ENCODE results near the gene LIMCH1. TPM values are rescaled to one million over a fixed set of nuclear protein-coding genes. Genes with fewer than 3 reads are reported as not detected.
A peak's percentile ranks its signal among the peaks of the same experiment; 100 is the strongest.

The LIMCH1 gene
- total RNA-seq, 8 experiments from 2014 or later = 42.1 to 385 (median 64.6) TPM

DNA sequence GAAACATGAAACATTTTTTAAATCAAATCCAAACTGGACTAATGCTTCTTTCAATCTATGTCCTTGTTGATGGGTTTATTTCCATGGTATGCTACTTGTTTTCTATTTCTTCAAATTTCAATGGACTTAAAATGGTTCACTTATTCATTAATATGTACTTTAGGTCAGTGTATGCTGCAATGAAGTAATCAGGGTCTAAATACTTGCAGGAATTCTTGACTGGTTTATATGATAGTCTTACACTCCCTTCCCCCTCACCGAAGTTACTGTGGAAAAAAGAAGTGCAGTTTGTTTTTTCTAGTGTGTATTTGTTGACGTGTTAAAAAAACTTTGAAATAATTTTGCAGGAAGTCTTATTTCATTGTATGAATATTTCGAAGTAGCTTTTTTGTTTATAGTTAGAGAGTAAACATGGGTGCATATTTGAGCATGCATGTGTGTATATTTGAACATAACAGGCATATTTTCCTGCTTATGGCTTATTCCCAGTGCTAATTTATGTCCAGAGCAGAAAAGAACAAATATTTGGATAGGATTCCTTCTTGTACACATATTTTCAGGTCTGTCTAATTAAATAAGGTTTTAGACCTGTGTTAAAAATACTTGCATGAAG is 65.0 kb downstream of the LIMCH1 start:
- peak in 1 of 8 experiments; percentile 18 for ATAC-seq (replicated peaks in 6 of 8)
- Histone ChIP-seq H3K4me3 (no peak overlapping the region), H3K27ac (no peak overlapping the region), H3K4me1 (replicated peaks in 1 of 2) (peaks cover 15 to 24% of the 10 kb centered on the region in 2 donors)
- WGBS, 10 experiments = 42 to 100% (median 67%) methylated on average over 1 to 3 of the region's 3 CpGs
- in situ Hi-C loops (cut with MboI; ENCODE audit: low pct_unique_long_range_greater_than_20kb in 2 of 9, low sequenced_read_pairs in 9 of 9, unreplicated experiment in 9 of 9) = no loop called here

DNA sequence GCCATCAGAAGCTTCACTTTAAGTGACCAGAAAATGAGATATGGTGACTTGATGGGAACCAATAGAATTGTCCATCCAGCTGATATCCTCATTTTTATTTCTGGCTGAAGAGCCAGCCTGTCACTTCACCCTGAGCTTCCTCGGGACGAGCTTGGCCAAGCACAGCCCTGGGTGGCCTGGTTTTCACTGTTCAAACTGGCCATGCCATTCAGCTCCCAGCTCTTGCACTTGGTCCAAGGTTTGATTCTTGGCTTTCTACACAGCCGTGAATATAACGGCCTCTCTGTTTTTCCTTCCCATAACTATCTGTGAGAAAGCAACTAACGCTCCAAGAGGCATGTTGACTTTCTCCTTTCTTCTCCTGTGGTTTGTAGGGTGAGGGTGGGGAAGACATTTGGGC is 71.9 kb downstream of the LIMCH1 start:
- 63 to 100% (median 97%) methylated on average over 2 to 5 of the region's 5 CpGs; no CpG with 5 or more reads in 3 of the 10 experiments for WGBS, 10 experiments

DNA sequence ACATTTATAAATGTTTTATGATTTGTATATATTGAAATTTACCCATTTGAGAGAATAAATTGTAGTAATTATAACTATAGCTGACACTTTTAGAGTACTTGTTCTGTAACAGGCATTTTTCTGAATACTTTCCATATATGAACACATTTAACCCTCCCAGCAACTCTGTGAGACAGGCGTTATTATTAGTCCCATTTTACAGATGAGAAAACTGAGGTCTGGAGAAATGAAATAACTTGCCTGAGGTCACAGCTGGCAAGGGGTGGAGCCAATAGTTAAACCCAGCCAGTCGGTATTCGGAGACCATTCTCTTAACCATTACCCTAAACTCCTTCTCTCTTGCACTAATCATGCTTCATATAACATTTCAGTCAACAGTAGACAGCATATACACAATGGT is 72.5 kb downstream of the LIMCH1 start:
- WGBS, 10 experiments = 60 to 100% (median 100%) methylated on average over 1 to 3 of the region's 3 CpGs; no CpG with 5 or more reads in 1 of the 10 experiments
- no peak for ATAC-seq (replicated peaks in 6 of 8)
- in situ Hi-C loops (cut with MboI; ENCODE audit: low pct_unique_long_range_greater_than_20kb in 2 of 9, low sequenced_read_pairs in 9 of 9, unreplicated experiment in 9 of 9) = no loop called here

More for the DNA sequence above, 71.9 kb downstream of the LIMCH1 start:
- Histone ChIP-seq H3K4me1 (replicated peaks in 1 of 2) (peaks cover 0 to 22% of the 10 kb centered on the region in 2 donors), H3K4me3 (no peak overlapping the region), H3K27ac (no peak overlapping the region)
- ATAC-seq (replicated peaks in 6 of 8) = no peak
- in situ Hi-C loops (cut with MboI; ENCODE audit: low pct_unique_long_range_greater_than_20kb in 2 of 9, low sequenced_read_pairs in 9 of 9, unreplicated experiment in 9 of 9) = no loop called here

DNA sequence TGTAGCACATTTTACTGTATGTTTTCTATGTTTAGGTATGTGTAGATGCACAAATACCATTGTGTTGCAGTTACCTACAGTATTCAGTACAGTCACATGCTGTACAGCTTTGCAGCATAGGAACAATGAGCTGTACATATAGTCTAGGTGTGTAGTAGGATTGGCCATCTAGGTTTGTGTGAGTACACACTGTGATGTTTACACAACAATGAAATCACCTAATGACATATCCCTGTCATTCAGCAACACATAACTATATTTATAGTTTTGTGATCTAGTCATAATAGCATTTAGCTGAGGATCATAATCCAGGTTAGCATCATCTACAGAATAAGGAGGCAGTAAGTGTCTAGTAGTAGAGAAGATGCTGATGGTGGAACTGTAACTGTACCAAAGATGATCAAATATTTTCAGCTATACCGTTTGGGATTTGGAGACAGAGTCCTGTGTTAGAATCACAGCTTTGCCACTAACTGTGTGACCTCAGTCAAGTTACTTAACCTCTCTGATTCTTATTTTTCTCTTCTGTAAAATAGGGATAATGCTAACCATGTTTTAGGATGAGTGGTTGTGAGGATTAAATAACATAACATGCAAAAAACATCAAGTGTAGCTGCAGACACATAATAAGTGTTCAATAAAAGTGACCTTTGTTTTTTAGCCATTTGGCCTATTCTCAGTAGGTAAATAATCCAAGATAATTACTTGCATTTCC is 73.3 kb downstream of the LIMCH1 start:
- H3K4me1 ChIP-seq (replicated peaks in 1 of 2) = peaks cover 0 to 24% of the 10 kb centered on the region in 2 donors
- no peak for ATAC-seq (replicated peaks in 6 of 8)
- peak overlapping the region in 1 of 2 donors; percentile 53 for H3K27ac ChIP-seq
- 71 to 100% (median 80%) methylated on average over 1 of the region's 1 CpG; no CpG with 5 or more reads in 7 of the 10 experiments for WGBS, 10 experiments
- in situ Hi-C loops (cut with MboI; ENCODE audit: low pct_unique_long_range_greater_than_20kb in 2 of 9, low sequenced_read_pairs in 9 of 9, unreplicated experiment in 9 of 9) = no loop called here
- H3K4me3 ChIP-seq = no peak overlapping the region

More for the DNA sequence above, 72.5 kb downstream of the LIMCH1 start:
- H3K27ac ChIP-seq = no peak overlapping the region
- peaks cover 0 to 24% of the 10 kb centered on the region in 2 donors for H3K4me1 ChIP-seq (replicated peaks in 1 of 2)
- H3K4me3 ChIP-seq = no peak overlapping the region

DNA sequence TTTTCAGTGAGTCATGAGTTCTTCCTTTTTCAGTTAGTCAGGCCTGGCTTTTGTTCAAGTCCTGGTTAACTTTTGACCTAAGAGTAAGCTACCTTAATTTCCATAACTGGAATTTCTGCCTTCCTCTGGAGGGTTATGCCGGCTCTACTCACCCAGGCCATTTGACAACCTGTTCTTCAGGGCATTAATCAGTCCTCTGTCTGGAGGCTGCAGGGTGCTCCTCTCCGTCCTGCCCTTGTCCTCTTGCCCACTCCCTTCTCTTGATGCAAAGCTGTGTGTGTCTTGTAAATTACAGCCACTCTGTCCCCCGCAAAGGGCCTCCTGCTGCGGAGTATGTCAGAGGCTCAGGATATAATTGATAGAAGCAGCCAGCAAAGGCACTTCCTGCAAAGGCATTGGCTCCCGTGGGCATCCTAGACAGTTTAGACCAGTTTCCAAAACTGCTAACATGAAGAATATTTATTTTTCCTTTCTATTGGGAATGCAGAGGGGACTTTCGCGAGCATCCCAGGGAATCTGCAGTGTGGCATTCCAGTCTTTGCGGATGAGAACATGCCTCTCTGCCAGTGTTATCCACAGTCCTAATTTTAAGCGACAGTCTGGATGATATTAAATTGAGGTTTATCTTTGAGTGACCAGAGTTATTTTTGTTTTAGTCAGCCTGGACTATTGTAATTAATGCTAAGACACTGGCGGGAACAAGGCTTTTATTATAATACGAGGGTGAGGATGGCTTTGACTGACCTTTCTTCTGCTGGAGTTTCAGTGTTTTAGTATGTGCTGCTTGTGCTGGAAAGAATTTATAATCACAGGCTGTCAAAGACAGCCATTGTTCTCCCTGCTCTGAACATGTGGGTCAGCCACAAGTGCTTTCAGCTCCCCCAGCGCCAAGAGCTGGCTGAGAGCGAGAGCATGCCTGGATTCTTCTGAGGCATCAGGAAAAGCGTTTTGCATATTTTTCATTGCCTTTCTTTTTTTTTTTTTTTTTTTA is 74.2 kb downstream of the LIMCH1 start:
- WGBS, 10 experiments = 0 to 26% (median 5%) methylated on average over 2 to 14 of the region's 14 CpGs
- peak; percentile 70 to 91 (median 90) for ATAC-seq (replicated peaks in 6 of 8)
- Histone ChIP-seq H3K27ac (peak overlapping the region; percentile 53 to 81), H3K4me3 (peak overlapping the region; percentile 28 to 40 (median 38)), H3K4me1 (replicated peaks in 1 of 2) (peaks cover 0 to 24% of the 10 kb centered on the region in 2 donors)
- in situ Hi-C loops (cut with MboI; ENCODE audit: low pct_unique_long_range_greater_than_20kb in 2 of 9, low sequenced_read_pairs in 9 of 9, unreplicated experiment in 9 of 9) = no loop called here

DNA sequence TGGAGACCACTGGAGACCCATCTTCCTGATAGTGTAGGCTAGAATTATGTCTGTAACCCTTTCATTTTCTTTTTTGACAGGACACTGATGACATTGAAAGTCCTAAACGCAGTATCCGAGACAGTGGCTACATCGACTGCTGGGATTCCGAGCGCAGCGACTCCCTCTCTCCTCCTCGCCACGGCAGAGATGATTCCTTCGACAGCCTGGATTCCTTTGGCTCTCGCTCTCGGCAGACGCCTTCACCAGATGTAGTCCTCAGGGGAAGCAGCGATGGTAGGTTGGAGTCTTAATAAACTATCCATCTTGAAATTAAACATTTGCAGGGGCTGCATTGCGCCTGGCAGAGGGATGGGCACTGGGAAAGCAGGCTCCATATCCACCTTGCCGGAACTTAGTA is 75.4 kb downstream of the LIMCH1 start:
- 0 to 100% (median 5%) methylated on average over 1 to 11 of the region's 15 CpGs; no CpG with 5 or more reads in 2 of the 10 experiments for WGBS, 10 experiments
- peak overlapping the region; percentile 71 to 81 for H3K27ac ChIP-seq
- H3K4me1 ChIP-seq (replicated peaks in 1 of 2) = peaks cover 0 to 30% of the 10 kb centered on the region in 2 donors
- in situ Hi-C loops (cut with MboI; ENCODE audit: low pct_unique_long_range_greater_than_20kb in 2 of 9, low sequenced_read_pairs in 9 of 9, unreplicated experiment in 9 of 9) = no loop called here
- peak in 7 of 8 experiments; percentile 8 to 26 (median 20) for ATAC-seq (replicated peaks in 6 of 8)
- H3K4me3 ChIP-seq = peak overlapping the region; percentile 28 to 40 (median 38)

DNA sequence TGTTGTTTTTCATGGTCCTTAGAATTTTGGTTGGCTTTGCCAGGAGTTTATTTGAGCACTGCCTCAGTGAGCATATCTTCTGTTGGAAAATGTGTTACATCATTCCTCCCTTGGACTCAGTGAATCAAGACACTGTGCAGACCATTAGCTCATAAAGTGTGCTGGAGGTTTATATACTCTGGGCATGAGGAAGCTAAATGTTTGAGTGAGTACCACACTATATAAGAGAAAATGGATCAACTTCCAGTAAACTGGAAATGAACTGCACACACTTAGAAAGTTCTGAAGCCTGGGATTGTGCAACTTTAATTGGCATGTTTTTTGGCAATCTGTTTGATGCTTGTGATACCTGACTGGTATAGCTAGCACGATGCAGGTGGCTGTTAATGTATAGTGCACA is 75.9 kb downstream of the LIMCH1 start:
- H3K4me3 ChIP-seq = peak overlapping the region; percentile 28 to 40 (median 38)
- H3K4me1 ChIP-seq (replicated peaks in 1 of 2) = peaks cover 0 to 30% of the 10 kb centered on the region in 2 donors
- in situ Hi-C loops (cut with MboI; ENCODE audit: low pct_unique_long_range_greater_than_20kb in 2 of 9, low sequenced_read_pairs in 9 of 9, unreplicated experiment in 9 of 9) = no loop called here
- ATAC-seq (replicated peaks in 6 of 8) = peak in 4 of 8 experiments; percentile 11 to 35 (median 28)
- H3K27ac ChIP-seq = peak overlapping the region; percentile 71 to 81
- WGBS, 10 experiments = 0 to 50% (median 14%) methylated on average over 1 of the region's 1 CpG; no CpG with 5 or more reads in 3 of the 10 experiments

DNA sequence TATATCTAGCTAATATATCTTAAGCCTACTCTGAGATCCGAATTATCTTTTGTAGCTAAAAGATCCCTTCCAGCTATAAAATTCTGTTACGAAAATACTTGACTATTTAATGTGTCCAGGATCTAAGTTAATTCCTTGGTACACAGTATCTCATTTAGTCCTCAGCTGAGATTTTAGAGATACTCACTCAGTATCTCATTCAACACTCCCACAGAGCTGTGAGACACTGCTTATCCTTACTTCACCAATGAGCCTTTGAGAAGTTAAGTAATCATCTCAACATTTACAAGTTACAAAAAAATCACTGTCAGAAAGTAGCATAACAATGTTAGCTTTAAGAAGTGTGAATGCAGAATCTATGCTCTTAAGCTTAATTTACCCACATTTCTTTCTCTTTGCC is 76.6 kb downstream of the LIMCH1 start:
- Histone ChIP-seq H3K4me3 (peak overlapping the region in 4 of 5 donors; percentile 28 to 40 (median 38)), H3K27ac (no peak overlapping the region), H3K4me1 (replicated peaks in 1 of 2) (peaks cover 0 to 30% of the 10 kb centered on the region in 2 donors)
- 19 to 59% (median 44%) methylated on average over 2 of the region's 2 CpGs; no CpG with 5 or more reads in 2 of the 10 experiments for WGBS, 10 experiments
- no peak for ATAC-seq (replicated peaks in 6 of 8)
- in situ Hi-C loops (cut with MboI; ENCODE audit: low pct_unique_long_range_greater_than_20kb in 2 of 9, low sequenced_read_pairs in 9 of 9, unreplicated experiment in 9 of 9) = no loop called here

DNA sequence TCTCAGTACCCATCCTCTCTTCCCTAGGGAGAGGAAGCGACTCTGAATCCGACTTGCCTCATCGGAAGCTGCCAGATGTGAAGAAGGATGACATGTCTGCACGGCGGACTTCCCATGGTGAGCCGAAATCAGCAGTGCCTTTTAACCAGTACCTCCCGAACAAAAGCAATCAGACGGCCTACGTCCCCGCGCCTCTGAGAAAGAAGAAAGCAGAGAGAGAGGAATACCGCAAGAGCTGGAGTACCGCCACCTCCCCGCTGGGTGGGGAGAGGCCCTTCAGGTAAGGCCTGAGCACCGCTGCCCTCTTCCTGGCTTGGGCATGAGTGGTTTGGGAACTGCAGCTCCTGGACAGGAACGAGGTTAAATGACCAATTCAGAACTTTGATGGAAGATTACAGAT is 81.2 kb downstream of the LIMCH1 start:
- WGBS, 10 experiments = 30 to 90% (median 62%) methylated on average over 2 to 11 of the region's 16 CpGs; no CpG with 5 or more reads in 2 of the 10 experiments

DNA sequence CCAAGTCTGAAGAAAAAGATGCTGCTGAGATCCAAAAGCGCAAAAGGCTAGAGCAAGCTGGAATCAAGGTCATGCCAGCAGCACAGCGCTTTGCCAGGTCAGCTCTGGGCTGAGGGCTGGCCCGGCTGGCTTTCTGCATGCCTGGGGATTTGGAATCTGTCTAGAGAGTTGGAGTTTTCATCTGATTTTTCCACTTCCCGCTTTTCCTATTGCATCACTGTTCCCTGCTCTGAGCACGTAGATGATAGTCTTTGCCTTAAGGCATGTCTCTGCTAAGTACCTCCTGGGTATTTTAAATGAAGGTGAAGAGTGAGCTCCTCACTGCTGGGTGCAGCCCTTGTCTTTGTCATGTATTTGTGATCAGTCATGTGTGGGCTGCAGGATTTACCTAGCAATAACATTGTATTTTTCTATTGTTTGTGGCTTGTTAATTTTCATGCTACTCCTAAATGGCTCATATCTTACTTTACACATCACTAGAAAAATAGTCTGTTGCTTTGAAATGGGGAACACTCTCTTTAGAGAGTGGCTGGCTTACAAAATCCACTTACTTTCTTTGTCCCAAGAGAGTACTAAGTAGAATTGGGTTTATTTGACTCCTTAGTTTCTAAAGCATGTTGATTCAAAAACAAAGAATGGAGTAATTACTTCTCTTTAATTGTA is 82.8 kb downstream of the LIMCH1 start:
- Histone ChIP-seq H3K4me3 (no peak overlapping the region), H3K4me1 (replicated peaks in 1 of 2) (peaks cover 4 to 24% of the 10 kb centered on the region in 2 donors), H3K27ac (no peak overlapping the region)
- in situ Hi-C loops (cut with MboI; ENCODE audit: low pct_unique_long_range_greater_than_20kb in 2 of 9, low sequenced_read_pairs in 9 of 9, unreplicated experiment in 9 of 9) = no loop called here
- peak in 3 of 8 experiments; percentile 8 to 30 (median 16) for ATAC-seq (replicated peaks in 6 of 8)
- WGBS, 10 experiments = 0 to 83% (median 67%) methylated on average over 1 to 5 of the region's 5 CpGs; no CpG with 5 or more reads in 3 of the 10 experiments

More for the DNA sequence above, 81.2 kb downstream of the LIMCH1 start:
- peaks cover 4 to 28% of the 10 kb centered on the region in 2 donors for H3K4me1 ChIP-seq (replicated peaks in 1 of 2)
- no peak overlapping the region for H3K27ac ChIP-seq
- no peak for ATAC-seq (replicated peaks in 6 of 8)
- in situ Hi-C loops (cut with MboI; ENCODE audit: low pct_unique_long_range_greater_than_20kb in 2 of 9, low sequenced_read_pairs in 9 of 9, unreplicated experiment in 9 of 9) = no loop called here
- no peak overlapping the region for H3K4me3 ChIP-seq

DNA sequence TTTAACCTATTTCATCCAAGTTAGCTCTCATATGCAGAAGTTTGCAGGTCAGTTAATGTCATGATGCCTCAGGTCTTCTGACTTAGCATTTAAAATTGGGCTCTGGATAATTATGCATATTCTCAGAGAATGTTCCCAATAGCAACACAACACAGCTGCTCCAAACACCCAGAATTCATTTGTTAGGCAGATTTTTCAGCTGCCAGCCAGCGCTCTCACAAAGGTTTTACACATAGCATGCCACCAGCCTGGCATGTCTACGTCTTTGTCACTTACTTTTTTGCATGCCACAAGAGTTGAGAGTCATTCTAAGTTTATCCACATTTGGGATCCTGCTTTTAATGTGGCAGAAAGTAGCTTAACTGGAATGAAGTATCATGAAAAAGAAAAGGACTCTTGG is 84.8 kb downstream of the LIMCH1 start:
- Histone ChIP-seq H3K4me3 (no peak overlapping the region), H3K4me1 (replicated peaks in 1 of 2) (peaks cover 4 to 22% of the 10 kb centered on the region in 2 donors), H3K27ac (no peak overlapping the region)
- in situ Hi-C loops (cut with MboI; ENCODE audit: low pct_unique_long_range_greater_than_20kb in 2 of 9, low sequenced_read_pairs in 9 of 9, unreplicated experiment in 9 of 9) = no loop called here
- ATAC-seq (replicated peaks in 6 of 8) = peak; percentile 52 to 85 (median 70)
- 0 to 83% (median 40%) methylated on average over 1 to 2 of the region's 2 CpGs; no CpG with 5 or more reads in 1 of the 10 experiments for WGBS, 10 experiments

DNA sequence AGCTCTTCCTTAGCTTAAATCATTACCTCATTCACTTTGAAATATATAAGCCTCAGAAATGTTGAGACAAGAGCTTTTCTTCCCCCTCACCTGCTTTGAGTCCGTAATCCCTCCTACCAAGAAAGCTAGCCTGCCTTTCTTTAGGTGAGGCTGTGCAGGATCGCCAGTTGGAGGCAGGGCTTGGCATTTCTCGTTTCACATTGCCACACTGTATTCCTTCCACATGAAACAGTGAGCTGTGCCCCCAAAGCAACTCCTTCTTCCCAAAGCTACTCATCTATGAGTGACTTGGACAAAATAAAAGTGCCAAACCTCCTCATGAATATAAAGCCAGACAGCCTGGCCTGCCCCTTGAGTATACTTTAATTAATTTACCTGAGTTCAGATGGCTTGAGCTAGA is 86.8 kb downstream of the LIMCH1 start:
- 0 to 100% (median 73%) methylated on average over 1 to 3 of the region's 3 CpGs; no CpG with 5 or more reads in 3 of the 10 experiments for WGBS, 10 experiments
- H3K4me1 ChIP-seq (replicated peaks in 1 of 2) = peaks cover 4 to 18% of the 10 kb centered on the region in 2 donors
- H3K27ac ChIP-seq = no peak overlapping the region
- in situ Hi-C loops (cut with MboI; ENCODE audit: low pct_unique_long_range_greater_than_20kb in 2 of 9, low sequenced_read_pairs in 9 of 9, unreplicated experiment in 9 of 9) = loop anchor here in 3 of 9 experiments (25.0 kb wide), 2 partner anchors 312 to 337 kb away; no protein-coding TSS in a partner anchor
- no peak for ATAC-seq (replicated peaks in 6 of 8)
- H3K4me3 ChIP-seq = no peak overlapping the region

Measured in motor neuron (in vitro differentiated cells).